NT2/D1 (cell line): ENCODE results near the gene TACC3.

Source experiments
- DNase-seq: peaks from one replicate; pipeline ENCODE4 v3.0.0-alpha.2; 2011; ENCODE audit warnings: low read depth, low spot score
- H3K27me3 ChIP-seq: 2 replicates; pipeline ENCODE4 v1.6.0; 2011; ENCODE audit warnings: mild to moderate bottlenecking; ENCODE audit not compliant: insufficient read length, insufficient read depth
- H3K36me3 ChIP-seq: 2 replicates; pipeline ENCODE4 v1.6.1; 2011; ENCODE audit warnings: mild to moderate bottlenecking, low read length, mixed read lengths; ENCODE audit not compliant: insufficient read depth, insufficient read length
- H3K4me1 ChIP-seq: 2 replicates; pipeline ENCODE4 v1.5.1; 2011; ENCODE audit not compliant: insufficient read depth, insufficient read length
- H3K4me3 ChIP-seq: 2 replicates; pipeline ENCODE4 v1.5.1; 2011; ENCODE audit warnings: low read depth; ENCODE audit not compliant: insufficient read length
- H3K9ac ChIP-seq: 2 replicates; pipeline ENCODE4 v1.6.0; 2011; ENCODE audit warnings: low read depth; ENCODE audit not compliant: insufficient read length
- H3K9me3 ChIP-seq: 2 replicates; pipeline ENCODE4 v1.5.1; 2011; ENCODE audit warnings: mild to moderate bottlenecking, low read length; ENCODE audit not compliant: insufficient read depth
- SUZ12 ChIP-seq: IDR thresholded peaks from 2 replicates; pipeline ENCODE4 v1.6.1; 2011; ENCODE audit not compliant: insufficient read length, insufficient read depth; ENCODE audit errors: extremely low read depth
- YY1 ChIP-seq: IDR thresholded peaks from 2 replicates; pipeline ENCODE4 v1.6.1; 2011; ENCODE audit not compliant: insufficient read length, insufficient read depth
- ZNF274 ChIP-seq: IDR thresholded peaks from 2 replicates; pipeline ENCODE4 v1.6.1; 2011; ENCODE audit warnings: mild to moderate bottlenecking, low read depth, low read length

TACC3 gene

GRCh38 chr4:1721003-1721665 lies at the start of gene TACC3, which contains the start of gene TMEM129:
Gene TACC3, plus strand, starts transcription at chr4:1721521. Its CDS starts 1,901 bp downstream, at chr4:1723422.
Gene TMEM129, minus strand, starts transcription at chr4:1721323. Its CDS starts 486 bp downstream, at chr4:1720837.
- TF ChIP-seq SUZ12 (no peak), YY1 (no peak), ZNF274 (no peak)
- peak within 1 kb of the TSS; percentile 96 for H3K9ac ChIP-seq
- peak within 1 kb of the TSS; percentile 86 for H3K4me3 ChIP-seq
- DNase-seq = peak; percentile 95
- H3K36me3 ChIP-seq = peaks cover 67% of the 10 kb centered on the region
- no peaks in the 10 kb centered on the region for H3K27me3 ChIP-seq
- H3K9me3 ChIP-seq = no peaks in the 10 kb centered on the region
- H3K4me1 ChIP-seq = peaks cover 20% of the 10 kb centered on the region

GRCh38 chr4:1673671-1674070 lies 47.6 kb upstream of the TACC3 start:
- Histone ChIP-seq H3K4me1 (peaks cover 9% of the 10 kb centered on the region), H3K9ac (no peak overlapping the region), H3K4me3 (no peak overlapping the region), H3K9me3 (no peaks in the 10 kb centered on the region), H3K36me3 (no peaks in the 10 kb centered on the region), H3K27me3 (no peaks in the 10 kb centered on the region)
- no peak for DNase-seq
- TF ChIP-seq SUZ12 (no peak), ZNF274 (no peak), YY1 (no peak)

GRCh38 chr4:1674682-1675081 lies 46.6 kb upstream of the TACC3 start:
- Histone ChIP-seq H3K36me3 (no peaks in the 10 kb centered on the region), H3K9ac (no peak overlapping the region), H3K4me1 (peaks cover 8% of the 10 kb centered on the region), H3K9me3 (no peaks in the 10 kb centered on the region), H3K4me3 (no peak overlapping the region), H3K27me3 (no peaks in the 10 kb centered on the region)
- no peak for TF ChIP-seq SUZ12
- no peak for TF ChIP-seq ZNF274
- TF ChIP-seq YY1 = no peak
- DNase-seq = no peak

DNA sequence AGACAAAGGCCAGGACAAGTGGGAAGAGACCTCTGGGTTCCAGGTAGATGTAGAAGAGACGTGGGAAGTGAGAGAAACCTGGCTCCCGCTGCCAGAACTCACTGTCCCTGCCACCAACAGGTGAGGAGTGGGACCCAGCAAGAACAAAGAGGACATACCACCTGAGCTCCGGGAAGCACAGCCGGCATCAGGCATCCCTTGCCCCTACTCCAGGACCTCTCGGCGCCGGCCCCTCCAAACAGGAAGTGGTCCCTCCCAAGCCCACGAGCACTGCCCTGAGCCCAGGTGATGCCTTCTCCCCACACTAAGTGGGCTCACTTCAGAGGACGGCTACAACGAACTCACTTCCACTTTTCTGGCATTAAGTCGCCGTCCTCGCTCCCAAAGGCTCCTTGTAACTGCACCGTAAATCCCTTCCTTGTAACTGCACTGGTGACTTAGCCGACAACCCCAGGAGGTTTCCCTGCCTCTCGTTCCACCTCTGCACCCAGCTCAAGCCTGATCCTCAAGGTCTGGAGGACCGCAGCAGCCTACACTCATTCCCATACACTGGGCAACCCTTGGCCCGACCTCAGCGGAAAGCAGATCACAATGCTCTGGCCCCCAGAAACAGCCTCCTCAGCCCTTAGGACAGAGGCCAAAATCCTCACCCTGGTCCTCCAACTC lies 46.1 kb upstream of the TACC3 start:
- H3K36me3 ChIP-seq = no peaks in the 10 kb centered on the region
- no peaks in the 10 kb centered on the region for H3K9me3 ChIP-seq
- no peak for TF ChIP-seq YY1
- no peak for TF ChIP-seq SUZ12
- TF ChIP-seq ZNF274 = no peak
- no peak for DNase-seq
- H3K27me3 ChIP-seq = no peaks in the 10 kb centered on the region
- H3K9ac ChIP-seq = no peak overlapping the region
- peaks cover 8% of the 10 kb centered on the region for H3K4me1 ChIP-seq
- no peak overlapping the region for H3K4me3 ChIP-seq

- TF ChIP-seq ZNF274 = no peak
- TF ChIP-seq YY1 = no peak
- TF ChIP-seq SUZ12 = no peak
- DNase-seq = no peak
- no peaks in the 10 kb centered on the region for H3K9me3 ChIP-seq
- peaks cover 8% of the 10 kb centered on the region for H3K4me1 ChIP-seq
- no peak overlapping the region for H3K9ac ChIP-seq
- H3K27me3 ChIP-seq = no peaks in the 10 kb centered on the region
- no peaks in the 10 kb centered on the region for H3K36me3 ChIP-seq
- no peak overlapping the region for H3K4me3 ChIP-seq
Observed at GRCh38 chr4:1675802-1676137, 45.6 kb upstream of the TACC3 start.

- H3K27me3 ChIP-seq = no peaks in the 10 kb centered on the region
- H3K9me3 ChIP-seq = no peaks in the 10 kb centered on the region
- no peaks in the 10 kb centered on the region for H3K36me3 ChIP-seq
- H3K9ac ChIP-seq = no peak overlapping the region
- DNase-seq = no peak
- no peak overlapping the region for H3K4me3 ChIP-seq
- TF ChIP-seq ZNF274 = no peak
- TF ChIP-seq YY1 = no peak
- TF ChIP-seq SUZ12 = no peak
- H3K4me1 ChIP-seq = peaks cover 8% of the 10 kb centered on the region
Observed at GRCh38 chr4:1676605-1677525, 44.5 kb upstream of the TACC3 start.

GRCh38 chr4:1678244-1678643 lies 43.1 kb upstream of the TACC3 start:
- H3K4me3 ChIP-seq = no peak overlapping the region
- no peaks in the 10 kb centered on the region for H3K36me3 ChIP-seq
- peaks cover 8% of the 10 kb centered on the region for H3K4me1 ChIP-seq
- no peak for DNase-seq
- no peaks in the 10 kb centered on the region for H3K9me3 ChIP-seq
- TF ChIP-seq YY1 (no peak), ZNF274 (no peak), SUZ12 (no peak)
- H3K27me3 ChIP-seq = peaks cover 10% of the 10 kb centered on the region
- H3K9ac ChIP-seq = no peak overlapping the region
